OCI-LY1 (cell line): Measurements from ENCODE around the gene LRMDA.

ENCODE experiments used
- H2AFZ ChIP-seq: fragments of 200-600 bp; sonication (generic), shearing (Covaris generic); 2 replicates; pipeline ENCODE4 v1.6.0; 2014; ENCODE audit warnings: antibody characterized with exemption, mild to moderate bottlenecking, low read length
- H3F3A ChIP-seq: fragments of 200-600 bp; sonication (generic), shearing (Covaris generic); 2 replicates; pipeline ENCODE4 v1.6.0; 2014; ENCODE audit warnings: mild to moderate bottlenecking, antibody characterized with exemption, low read length, moderate library complexity; ENCODE audit not compliant: insufficient read depth
- H3K27ac ChIP-seq: fragments of 200-600 bp; sonication (generic); 2 replicates; pipeline ENCODE4 v1.5.1; 2014; ENCODE audit warnings: low read length, mixed run types, mild to moderate bottlenecking, low read depth; ENCODE audit not compliant: poor library complexity, severe bottlenecking
- H3K27me3 ChIP-seq: fragments of 200-600 bp; sonication (generic); 2 replicates; pipeline ENCODE4 v1.6.0; 2014; ENCODE audit warnings: antibody characterized with exemption, mild to moderate bottlenecking, low read length, moderate library complexity; ENCODE audit not compliant: insufficient read depth
- H3K36me3 ChIP-seq: fragments of 200-600 bp; sonication (generic); 2 replicates; pipeline ENCODE4 v1.6.1; 2014; ENCODE audit warnings: mild to moderate bottlenecking, antibody characterized with exemption, low read length, moderate library complexity, mixed read lengths; ENCODE audit not compliant: insufficient read depth
- H3K4me1 ChIP-seq: fragments of 200-600 bp; sonication (generic); 2 replicates; pipeline ENCODE4 v1.5.1; 2014; ENCODE audit warnings: mild to moderate bottlenecking, low read length, moderate library complexity; ENCODE audit not compliant: insufficient read depth, severe bottlenecking
- H3K4me2 ChIP-seq: fragments of 200-600 bp; sonication (generic), shearing (Covaris generic); 2 replicates; pipeline ENCODE4 v1.6.1; 2014; ENCODE audit warnings: low read length
- H3K4me3 ChIP-seq: fragments of 200-600 bp; sonication (generic); 2 replicates; pipeline ENCODE4 v1.5.1; 2014; ENCODE audit warnings: low read length, low read depth, mild to moderate bottlenecking, mixed read lengths; ENCODE audit not compliant: poor library complexity, severe bottlenecking
- H3K79me2 ChIP-seq: fragments of 200-600 bp; shearing (Covaris generic); 2 replicates; pipeline ENCODE4 v1.6.1; 2016; ENCODE audit warnings: mixed run types, low read length, mixed read lengths; ENCODE audit not compliant: insufficient read depth
- H3K9ac ChIP-seq: fragments of 200-600 bp; sonication (generic), shearing (Covaris generic); 2 replicates; pipeline ENCODE4 v1.6.1; 2014; ENCODE audit warnings: mild to moderate bottlenecking, low read length, mixed read lengths
- H3K9me2 ChIP-seq: fragments of 200-600 bp; sonication (generic), shearing (Covaris generic); 2 replicates; pipeline ENCODE4 v1.6.1; 2014; ENCODE audit warnings: low read depth, mild to moderate bottlenecking, low read length, mixed read lengths
- H3K9me3 ChIP-seq: fragments of 200-600 bp; shearing (Covaris generic); 2 replicates; pipeline ENCODE4 v1.6.1; 2014; ENCODE audit warnings: low read length, mixed read lengths
- H4K20me1 ChIP-seq: fragments of 200-600 bp; sonication (generic), shearing (Covaris generic); 2 replicates; pipeline ENCODE4 v1.6.0; 2016; ENCODE audit warnings: mild to moderate bottlenecking, low read length; ENCODE audit not compliant: insufficient read depth
- CTCF ChIP-seq: fragments of 200-600 bp; sonication (generic), shearing (Covaris generic); IDR thresholded peaks from 2 replicates; pipeline ENCODE4 v1.5.1; 2017; ENCODE audit warnings: mild to moderate bottlenecking, antibody characterized with exemption, low read length, moderate library complexity, mixed read lengths
- EZH2 ChIP-seq: fragments of 200-600 bp; sonication (generic), shearing (Covaris generic); IDR thresholded peaks from 2 replicates; pipeline ENCODE4 v1.8.0; 2017; ENCODE audit warnings: borderline replicate concordance, mixed run types, mild to moderate bottlenecking, antibody characterized with exemption, low read length, moderate library complexity, mixed read lengths

LRMDA gene

GRCh38 chr10:75556320-75556719, 124.9 kb downstream of the LRMDA start:
- H3K4me1 ChIP-seq = no peaks in the 10 kb centered on the region

GRCh38 chr10:75565286-75566251, 134.1 kb downstream of the LRMDA start:
- Histone ChIP-seq H4K20me1 (no peaks in the 10 kb centered on the region), H3K9ac (no peak overlapping the region), H3K36me3 (no peaks in the 10 kb centered on the region), H2AFZ (no peak overlapping the region), H3K9me3 (no peaks in the 10 kb centered on the region), H3K79me2 (no peaks in the 10 kb centered on the region), H3K27me3 (no peaks in the 10 kb centered on the region), H3K4me2 (no peak overlapping the region), H3K4me1 (no peaks in the 10 kb centered on the region), H3F3A (no peaks in the 10 kb centered on the region), H3K4me3 (no peak overlapping the region), H3K9me2 (no peaks in the 10 kb centered on the region), H3K27ac (no peak overlapping the region)
- TF ChIP-seq EZH2 (no peak), CTCF (no peak)

More at GRCh38 chr10:75556320-75556719, 124.9 kb downstream of the LRMDA start:
- no peaks in the 10 kb centered on the region for H3F3A ChIP-seq
- H4K20me1 ChIP-seq = no peaks in the 10 kb centered on the region
- TF ChIP-seq EZH2 = no peak
- no peak for TF ChIP-seq CTCF
- no peaks in the 10 kb centered on the region for H3K9me3 ChIP-seq
- no peak overlapping the region for H3K4me3 ChIP-seq
- H3K36me3 ChIP-seq = no peaks in the 10 kb centered on the region
- no peak overlapping the region for H3K27ac ChIP-seq
- no peak overlapping the region for H3K4me2 ChIP-seq
- H2AFZ ChIP-seq = no peak overlapping the region
- H3K9ac ChIP-seq = no peak overlapping the region
- no peaks in the 10 kb centered on the region for H3K9me2 ChIP-seq
- no peaks in the 10 kb centered on the region for H3K27me3 ChIP-seq
- H3K79me2 ChIP-seq = no peaks in the 10 kb centered on the region

- H3K79me2 ChIP-seq = no peaks in the 10 kb centered on the region
- no peak overlapping the region for H3K27ac ChIP-seq
- H3K27me3 ChIP-seq = no peaks in the 10 kb centered on the region
- H3K4me2 ChIP-seq = no peak overlapping the region
- H3F3A ChIP-seq = no peaks in the 10 kb centered on the region
- 0 out of 2 replicates have a peak, but pooled peaks cover 3% of the 10 kb centered on the region for H3K9me3 ChIP-seq
- no peaks in the 10 kb centered on the region for H3K4me1 ChIP-seq
- TF ChIP-seq EZH2 = no peak
- TF ChIP-seq CTCF = no peak
- no peaks in the 10 kb centered on the region for H3K9me2 ChIP-seq
- H3K36me3 ChIP-seq = no peaks in the 10 kb centered on the region
- no peak overlapping the region for H3K9ac ChIP-seq
- H4K20me1 ChIP-seq = no peaks in the 10 kb centered on the region
- H3K4me3 ChIP-seq = no peak overlapping the region
- no peak overlapping the region for H2AFZ ChIP-seq
Measured at GRCh38 chr10:75568450-75569130, 137.2 kb downstream of the LRMDA start.
